HEK293 (cell line): ENCODE results near the gene PRSS56.

Experiments
- BCL6B ChIP-seq: fragments of 450-650 bp; formaldehyde crosslinking; IDR thresholded peaks from 2 replicates; pipeline ENCODE4 v1.5.1; 2017; ENCODE audit warnings: missing biosample characterization, missing genetic modification characterization
- CTCF ChIP-seq: fragments of 450-650 bp; formaldehyde crosslinking; IDR thresholded peaks from 2 replicates; pipeline ENCODE4 v1.5.1; 2016; ENCODE audit warnings: missing biosample characterization, missing genetic modification characterization
- GFI1B ChIP-seq: fragments of 450-650 bp; formaldehyde crosslinking; IDR thresholded peaks from 2 replicates; pipeline ENCODE4 v1.5.1; 2016; ENCODE audit warnings: missing biosample characterization, missing genetic modification characterization
- KLF10 ChIP-seq: fragments of 450-650 bp; IDR thresholded peaks from 2 replicates; pipeline ENCODE4 v1.5.1; 2018; ENCODE audit warnings: missing biosample characterization, mild to moderate bottlenecking, missing genetic modification characterization
- MZF1 ChIP-seq: fragments of 450-650 bp; formaldehyde crosslinking; IDR thresholded peaks from 2 replicates; pipeline ENCODE4 v1.5.1; 2017; ENCODE audit warnings: missing biosample characterization, missing genetic modification characterization, borderline replicate concordance
- PRDM1 ChIP-seq: fragments of 450-650 bp; formaldehyde crosslinking; IDR thresholded peaks from 2 replicates; pipeline ENCODE4; 2016; ENCODE audit warnings: missing biosample characterization, missing genetic modification characterization
- ZBTB49 ChIP-seq: fragments of 450-650 bp; formaldehyde crosslinking; IDR thresholded peaks from 2 replicates; pipeline ENCODE4 v1.5.1; 2016; ENCODE audit warnings: missing biosample characterization, missing genetic modification characterization, low read depth
- ZNF133 ChIP-seq: fragments of 450-650 bp; formaldehyde crosslinking; IDR thresholded peaks from 2 replicates; pipeline ENCODE4 v1.5.1; 2016; ENCODE audit warnings: missing biosample characterization, missing genetic modification characterization
- ZNF175 ChIP-seq: fragments of 450-650 bp; formaldehyde crosslinking; IDR thresholded peaks from 2 replicates; pipeline ENCODE4 v1.5.1; 2016; ENCODE audit warnings: missing biosample characterization, missing genetic modification characterization
- ZNF274 ChIP-seq, 2 experiments: fragments of 200-500 bp in 1 of 2; fragments of 450-650 bp in 1 of 2; sonication (Bioruptor generic) in 1 of 2; formaldehyde crosslinking in 1 of 2; IDR thresholded peaks; 2 replicates each; pipeline versions ENCODE4 v1.5.1 to v1.6.1; 2014 to 2016; ENCODE audit warnings: borderline replicate concordance in 1 of 2, inconsistent platforms in 1 of 2, low read length in 1 of 2, missing biosample characterization in 1 of 2, missing genetic modification characterization in 1 of 2
- ZNF521 ChIP-seq: fragments of 450-650 bp; formaldehyde crosslinking; IDR thresholded peaks from 2 replicates; pipeline ENCODE4 v1.5.1; 2017; ENCODE audit warnings: missing biosample characterization, mild to moderate bottlenecking, missing genetic modification characterization
- ZNF529 ChIP-seq: fragments of 450-650 bp; formaldehyde crosslinking; IDR thresholded peaks from 2 replicates; pipeline ENCODE4 v1.5.1; 2017; ENCODE audit warnings: missing genetic modification characterization, missing biosample characterization; ENCODE audit not compliant: insufficient replicate concordance
- ZNF639 ChIP-seq: fragments of 450-650 bp; formaldehyde crosslinking; IDR thresholded peaks from 2 replicates; pipeline ENCODE4 v1.5.1; 2016; ENCODE audit warnings: missing biosample characterization, missing genetic modification characterization
- ZNF704 ChIP-seq: fragments of 450-650 bp; formaldehyde crosslinking; IDR thresholded peaks from 2 replicates; pipeline ENCODE4 v1.5.1; 2016; ENCODE audit warnings: missing biosample characterization, missing genetic modification characterization

GRCh38 chr2:232538671-232539070, 18.5 kb downstream of the PRSS56 start:
- TF ChIP-seq ZNF529 (tag by site-specific recombination) (no peak), PRDM1 (tag by site-specific recombination) (no peak), CTCF (tag by site-specific recombination) (no peak), MZF1 (tag by site-specific recombination) (no peak), ZNF704 (tag by site-specific recombination) (no peak), ZNF639 (tag by site-specific recombination) (no peak), GFI1B (no peak), ZNF521 (tag by site-specific recombination) (no peak), ZNF175 (tag by site-specific recombination) (no peak), KLF10 (tag by site-specific recombination) (no peak), ZNF133 (no peak), BCL6B (no peak), ZBTB49 (tag by site-specific recombination) (no peak), ZNF274 (IDR thresholded peaks at IDR 0.05; ENCODE audit: low read length) (no peak), ZNF274 (tag by site-specific recombination; IDR thresholded peaks at IDR 0.05; ENCODE audit: borderline replicate concordance) (no peak)
